HG02763 (cell line): ENCODE results near the gene HOXB5.

ENCODE experiments used
- ATAC-seq: cut with Tn5 transposase; IDR thresholded peaks from one replicate; pipeline ENCODE4 v1.9.1; 2021; ENCODE audit warnings: mild to moderate bottlenecking, moderate library complexity; ENCODE audit not compliant: unreplicated experiment

HOXB5 gene

GRCh38 chr17:48617471-48618255 lies 24.1 kb upstream of the HOXB5 start:
- no peak for ATAC-seq

- ATAC-seq = no peak
Measured at GRCh38 chr17:48616717-48617470, 23.3 kb upstream of the HOXB5 start.

- no peak for ATAC-seq
Measured at GRCh38 chr17:48615963-48616716, 22.6 kb upstream of the HOXB5 start.

GRCh38 chr17:48615047-48615962 lies 21.7 kb upstream of the HOXB5 start, which contains the start of gene HOXB8:
TSS of gene HOXB8 (minus strand) at chr17:48615292. CDS start at chr17:48614704, 588 bp downstream.
- no peak for ATAC-seq

GRCh38 chr17:48613862-48614694 lies 20.5 kb upstream of the HOXB5 start:
- ATAC-seq = no peak

- no peak for ATAC-seq
Measured at GRCh38 chr17:48612854-48613691, 19.5 kb upstream of the HOXB5 start.

GRCh38 chr17:48612456-48612853 lies 18.9 kb upstream of the HOXB5 start:
- no peak for ATAC-seq

- ATAC-seq = no peak
Measured at GRCh38 chr17:48611681-48612455, 18.3 kb upstream of the HOXB5 start.

- ATAC-seq = no peak
Measured at GRCh38 chr17:48611213-48611612, 17.6 kb upstream of the HOXB5 start.

GRCh38 chr17:48610282-48611211 lies 17.0 kb upstream of the HOXB5 start, which contains the start of gene HOXB7:
TSS of gene HOXB7 (minus strand) at chr17:48611017. CDS start at chr17:48610918, 99 bp downstream.
- ATAC-seq = no peak

GRCh38 chr17:48609759-48610281 lies 16.2 kb upstream of the HOXB5 start:
- ATAC-seq = no peak

- no peak for ATAC-seq
Measured at GRCh38 chr17:48609033-48609432, 15.5 kb upstream of the HOXB5 start.

GRCh38 chr17:48608494-48608834 lies 14.9 kb upstream of the HOXB5 start:
- ATAC-seq = no peak

- ATAC-seq = no peak
Measured at GRCh38 chr17:48606892-48607614, 13.5 kb upstream of the HOXB5 start.

- no peak for ATAC-seq
Measured at GRCh38 chr17:48605991-48606891, 12.7 kb upstream of the HOXB5 start.
